HEK293T (cell line): ENCODE measurements around the gene MAP4K4.
"Not testable (repeated sequence)": the region's sequence is repeated elsewhere in the genome, so short reads cannot be mapped to it uniquely, and the experiment has no call there.

ENCODE experiments used
- CTCF ChIA-PET: fragments of 350-600 bp; formaldehyde crosslinking; extraction: SDS; loops from one replicate; lab custom pipeline; 2021; ENCODE audit warnings: antibody characterized with exemption, inconsistent platforms; lab: Yijun Ruan, JAX
- POLR2A ChIA-PET: fragments of 350-600 bp; formaldehyde crosslinking; extraction: SDS; loops from one replicate; lab custom pipeline; 2020; ENCODE audit warnings: antibody characterized with exemption, inconsistent platforms; lab: Yijun Ruan, JAX
- DNase-seq: peaks from one replicate; pipeline ENCODE4 v3.0.0; 2012; ENCODE audit warnings: mixed read lengths; ENCODE audit errors: extremely low spot score
- ARNT ChIP-seq: fragments of 450-650 bp; IDR thresholded peaks from 2 replicates; pipeline ENCODE4 v1.6.1; 2017; ENCODE audit warnings: mild to moderate bottlenecking
- BHLHE40 ChIP-seq: fragments of 450-650 bp; IDR thresholded peaks from 2 replicates; pipeline ENCODE4 v1.6.1; 2016; ENCODE audit warnings: mild to moderate bottlenecking, moderate library complexity, borderline replicate concordance
- CTBP1 ChIP-seq: fragments of 450-650 bp; IDR thresholded peaks from 2 replicates; pipeline ENCODE4 v1.6.1; 2016; ENCODE audit warnings: borderline replicate concordance
- ELF4 ChIP-seq: fragments of 450-650 bp; IDR thresholded peaks from 2 replicates; pipeline ENCODE4 v1.6.1; 2017; ENCODE audit warnings: antibody characterized with exemption
- FOXA1 ChIP-seq: fragments of 450-650 bp; IDR thresholded peaks from 2 replicates; pipeline ENCODE4 v1.6.1; 2016; ENCODE audit warnings: mild to moderate bottlenecking
- FOXK2 ChIP-seq: fragments of 450-650 bp; IDR thresholded peaks from 2 replicates; pipeline ENCODE4 v1.6.1; 2016; ENCODE audit warnings: mild to moderate bottlenecking
- FOXM1 ChIP-seq: fragments of 450-650 bp; IDR thresholded peaks from 2 replicates; pipeline ENCODE4 v1.6.1; 2017; ENCODE audit warnings: mild to moderate bottlenecking, borderline replicate concordance
- HDGF ChIP-seq: fragments of 450-650 bp; IDR thresholded peaks from 2 replicates; pipeline ENCODE4 v1.6.1; 2017; ENCODE audit warnings: antibody characterized with exemption, borderline replicate concordance
- L3MBTL2 ChIP-seq: fragments of 450-650 bp; conservative IDR thresholded peaks from 2 replicates; pipeline ENCODE4 v1.6.1; 2016; ENCODE audit warnings: mild to moderate bottlenecking
- LEF1 ChIP-seq: fragments of 450-650 bp; IDR thresholded peaks from 2 replicates; pipeline ENCODE4 v1.6.1; 2017; ENCODE audit warnings: mild to moderate bottlenecking, borderline replicate concordance
- NFRKB ChIP-seq: fragments of 450-650 bp; IDR thresholded peaks from 2 replicates; pipeline ENCODE4 v1.6.1; 2016; ENCODE audit warnings: mild to moderate bottlenecking, moderate library complexity
- PKNOX1 ChIP-seq: fragments of 450-650 bp; IDR thresholded peaks from 2 replicates; pipeline ENCODE4 v1.6.1; 2016
- SP1 ChIP-seq: fragments of 450-650 bp; IDR thresholded peaks from 2 replicates; pipeline ENCODE4 v1.6.1; 2017
- SUZ12 ChIP-seq: fragments of 450-650 bp; IDR thresholded peaks from 2 replicates; pipeline ENCODE4 v1.6.1; 2016; ENCODE audit warnings: mild to moderate bottlenecking
- TARDBP ChIP-seq: fragments of 450-650 bp; IDR thresholded peaks from 2 replicates; pipeline ENCODE4 v1.6.1; 2016
- ZNF384 ChIP-seq: fragments of 450-650 bp; IDR thresholded peaks from 2 replicates; pipeline ENCODE4 v1.6.1; 2016

Gene MAP4K4

DNA sequence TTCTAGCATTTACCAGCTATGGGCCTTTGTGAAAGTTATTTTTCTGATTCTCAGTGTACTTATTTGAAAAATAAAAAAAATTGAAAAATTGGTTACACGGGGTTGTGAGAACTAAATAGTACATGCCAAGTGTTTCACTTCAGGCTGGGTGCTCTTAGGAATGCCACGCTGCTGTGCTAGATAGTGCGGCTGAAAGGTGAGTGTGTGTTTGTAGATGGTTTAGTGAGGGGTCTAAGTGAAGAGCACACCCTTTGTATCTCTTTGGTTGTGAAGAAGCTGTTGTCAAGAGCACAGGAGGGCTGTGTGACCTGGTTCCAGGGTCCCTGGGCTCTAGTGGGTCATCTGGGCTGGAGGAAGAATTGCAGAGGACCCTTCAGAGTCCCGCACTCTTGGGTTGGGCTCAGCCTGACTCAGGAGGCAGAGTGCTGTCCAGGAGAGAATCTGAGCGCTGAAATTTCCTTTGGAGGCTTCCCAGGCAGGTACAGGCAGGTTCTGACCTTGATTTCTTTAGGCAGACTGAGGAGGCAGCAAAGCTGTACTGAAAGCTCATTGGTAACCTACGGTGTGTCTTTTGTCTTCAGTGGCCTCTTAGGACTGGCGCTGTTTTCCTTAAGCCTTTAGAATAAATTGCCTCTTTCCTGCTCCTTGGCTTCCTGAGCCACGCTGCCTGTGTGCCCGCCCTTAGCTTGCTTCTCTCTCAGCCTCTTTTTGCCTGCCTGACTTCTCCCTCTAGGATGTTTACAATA, 44.4 kb downstream of the MAP4K4 start:
- ChIA-PET POLR2A (interaction anchor here (0.7 kb wide), 1 partner anchor 12 kb away, joined by 3 read pairs; no protein-coding TSS in a partner anchor), CTCF (interaction anchor here (0.6 kb wide), 2 partner anchors 36 to 82 kb away, joined by 3 read pairs; no protein-coding TSS in a partner anchor)
- no peak for TF ChIP-seq PKNOX1
- TF ChIP-seq FOXM1: no peak
- no peak for TF ChIP-seq NFRKB
- TF ChIP-seq L3MBTL2: no peak
- no peak for TF ChIP-seq SP1
- TF ChIP-seq SUZ12: no peak
- DNase-seq: no peak

DNA sequence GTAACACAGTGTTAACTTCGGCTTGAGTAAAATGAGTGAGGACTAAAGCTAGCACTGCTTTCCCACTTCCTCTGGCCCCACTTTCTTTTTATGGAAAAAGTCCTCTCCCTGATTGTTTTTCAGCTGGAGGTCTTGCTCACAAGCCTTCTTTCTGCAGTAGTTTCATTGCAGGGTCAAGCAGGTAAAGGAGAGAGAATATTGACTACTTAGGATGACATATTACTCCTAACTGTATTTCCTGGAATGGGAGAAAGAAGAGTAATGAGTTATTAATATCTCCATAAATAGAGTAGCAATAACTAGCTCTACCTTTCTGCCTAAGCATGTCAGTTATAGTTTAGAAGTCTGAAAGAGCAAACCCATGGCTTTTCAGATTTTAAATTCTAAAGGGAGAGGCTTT, 45.0 kb downstream of the MAP4K4 start:
- ChIA-PET POLR2A (no interaction called here), CTCF (interaction anchor here (0.6 kb wide), 1 partner anchor 82 kb away, joined by 3 read pairs; no protein-coding TSS in a partner anchor)
- DNase-seq: no peak
- no peak for TF ChIP-seq FOXM1
- TF ChIP-seq FOXA1: no peak
- no peak for TF ChIP-seq L3MBTL2
- no peak for TF ChIP-seq SUZ12
- TF ChIP-seq BHLHE40: no peak
- TF ChIP-seq HDGF: no peak
- no peak for TF ChIP-seq PKNOX1
- no peak for TF ChIP-seq ELF4
- TF ChIP-seq FOXK2: no peak
- TF ChIP-seq ARNT: no peak
- no peak for TF ChIP-seq LEF1
- TF ChIP-seq CTBP1: no peak
- TF ChIP-seq ZNF384: no peak

GRCh38 chr2:101743288-101743687, 45.8 kb downstream of the MAP4K4 start:
- no peak for DNase-seq
- CTCF ChIA-PET: no interaction called here
- POLR2A ChIA-PET: no interaction called here
- TF ChIP-seq HDGF (no peak), LEF1 (no peak), TARDBP (no peak), ARNT (no peak), FOXK2 (no peak), NFRKB (no peak), ELF4 (no peak), CTBP1 (no peak), FOXA1 (no peak)

GRCh38 chr2:101744832-101745231, 47.3 kb downstream of the MAP4K4 start:
- ChIA-PET POLR2A (interaction anchor here (0.9 kb wide), 1 partner anchor 18 kb away, joined by 4 read pairs; no protein-coding TSS in a partner anchor), CTCF (interaction anchor here (0.6 to 1.0 kb wide), 3 partner anchors 19 to 1280 kb away, joined by 3 read pairs; partner anchors contain the start of gene CREG2)
- TF ChIP-seq FOXA1: no peak
- no peak for TF ChIP-seq FOXK2
- no peak for TF ChIP-seq PKNOX1
- TF ChIP-seq SP1: no peak
- no peak for TF ChIP-seq ZNF384
- no peak for TF ChIP-seq LEF1
- TF ChIP-seq ARNT: no peak
- no peak for DNase-seq

GRCh38 chr2:101745711-101746694, 48.5 kb downstream of the MAP4K4 start:
- POLR2A ChIA-PET: interaction anchor here (0.9 to 1.0 kb wide), 2 partner anchors 17 to 49 kb away, joined by 3 to 4 read pairs; no protein-coding TSS in a partner anchor
- CTCF ChIA-PET: interaction anchor here (0.5 to 1.3 kb wide), 8 partner anchors 12 to 358 kb away, joined by 3 to 7 read pairs (median 4); partner anchors contain the start of gene CREG2
- TF ChIP-seq FOXK2 (no peak), L3MBTL2 (no peak), FOXM1 (no peak), TARDBP (no peak), LEF1 (no peak), ZNF384 (peak; percentile 58), ARNT (no peak)
- no peak for DNase-seq

DNA sequence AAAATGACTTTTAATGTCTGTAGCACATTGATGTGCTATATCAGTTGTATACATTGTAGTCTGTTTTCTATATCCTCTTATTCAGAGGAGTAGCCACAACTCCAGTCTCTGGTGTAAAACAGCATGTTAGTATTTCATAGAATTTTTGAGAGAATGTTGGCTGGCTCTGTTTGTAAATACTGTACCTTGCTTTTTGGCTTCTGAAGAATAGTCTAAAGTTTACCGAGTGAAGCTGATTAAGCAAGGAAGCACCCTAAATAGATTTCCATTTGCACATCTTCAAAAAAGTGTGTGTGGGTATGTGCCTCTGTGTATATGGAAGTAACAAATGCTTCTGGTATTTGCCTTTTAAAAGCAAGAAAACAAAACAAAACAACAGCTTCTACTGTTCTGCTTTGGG, 50.5 kb downstream of the MAP4K4 start:
- DNase-seq: no peak
- ChIA-PET POLR2A (no interaction called here), CTCF (interaction anchor here (0.6 kb wide), 1 partner anchor 125 kb away, joined by 3 read pairs; no protein-coding TSS in a partner anchor)
- no peak for TF ChIP-seq NFRKB
- no peak for TF ChIP-seq SUZ12
- TF ChIP-seq L3MBTL2: no peak
- no peak for TF ChIP-seq FOXA1
- no peak for TF ChIP-seq LEF1
- TF ChIP-seq HDGF: no peak
- no peak for TF ChIP-seq CTBP1
- TF ChIP-seq FOXK2: no peak
- TF ChIP-seq FOXM1: no peak
- no peak for TF ChIP-seq TARDBP
- TF ChIP-seq BHLHE40: no peak
- TF ChIP-seq ELF4: no peak
- TF ChIP-seq SP1: no peak
- TF ChIP-seq ZNF384: no peak
- TF ChIP-seq PKNOX1: no peak

GRCh38 chr2:101748462-101748861, 51.0 kb downstream of the MAP4K4 start:
- CTCF ChIA-PET, POLR2A ChIA-PET, DNase-seq: not testable (repeated sequence)
